A549 (cell line): ENCODE data around the gene GPR26. TPM values are rescaled to one million over a fixed set of nuclear protein-coding genes. Genes with fewer than 3 reads are reported as not detected.

Experiments
- ATAC-seq, 2 experiments: fragments of 200-7000 bp in 1 of 2; fragments of >200 bp in 1 of 2; cut with Nextera tagmentation in 1 of 2; cut with Tn5 transposase in 1 of 2; 3 replicates each; pipeline versions ENCODE4 v1.8.0 to v1.9.1; 2018 to 2020; ENCODE audit warnings: mild to moderate bottlenecking in 1 of 2, moderate library complexity in 1 of 2
- CTCF ChIA-PET: fragments of 300-600 bp; sonication (Branson Sonifier 250); formaldehyde crosslinking; extraction: SDS; loops from one replicate; lab custom pipeline; 2021; ENCODE audit warnings: antibody characterized with exemption, inconsistent platforms; lab: Yijun Ruan, JAX
- POLR2A ChIA-PET: fragments of 350-600 bp; formaldehyde crosslinking; extraction: SDS; loops from one replicate; lab custom pipeline; 2021; ENCODE audit warnings: antibody characterized with exemption, inconsistent platforms; lab: Yijun Ruan, JAX
- DNase-seq, 2 experiments: peaks; one replicate each; pipeline versions ENCODE4 v3.0.0 to v3.0.0-alpha.2; 2011 to 2016; ENCODE audit warnings: low read depth in 1 of 2, low spot score in 1 of 2
- FAIRE-seq: peaks from 2 replicates; lab custom pipeline; 2011; peaks lifted over from hg19 to GRCh38; lab: Jason Lieb, UNC
- H3K27ac ChIP-seq, 2 experiments: fragments of >200 bp; sonication (Bioruptor Twin); formaldehyde crosslinking; 3 replicates each; pipeline ENCODE4 v1.5.1; 2016 to 2017
- H3K4me1 ChIP-seq: fragments of >200 bp; sonication (Bioruptor Twin); formaldehyde crosslinking; 3 replicates; pipeline ENCODE4 v1.6.1; 2016
- H3K4me2 ChIP-seq: fragments of >200 bp; sonication (Bioruptor Twin); formaldehyde crosslinking; 3 replicates; pipeline ENCODE4 v1.6.1; 2016
- H3K4me3 ChIP-seq: fragments of >200 bp; sonication (Bioruptor Twin); formaldehyde crosslinking; 3 replicates; pipeline ENCODE4 v1.5.1; 2016
- H3K9me3 ChIP-seq: fragments of >200 bp; sonication (Bioruptor Twin); formaldehyde crosslinking; 3 replicates; pipeline ENCODE4 v1.6.1; 2016
- BHLHE40 ChIP-seq: IDR thresholded peaks from 2 replicates; pipeline ENCODE4 v1.6.1; 2012; ENCODE audit warnings: low read depth, low read length, inconsistent platforms
- CHD4 ChIP-seq: fragments of 200-600 bp; sonication (generic); IDR thresholded peaks from 2 replicates; pipeline ENCODE4 v1.6.1; 2016; ENCODE audit warnings: antibody characterized with exemption, mild to moderate bottlenecking, borderline replicate concordance
- EHMT2 ChIP-seq: fragments of 200-600 bp; sonication (generic); IDR thresholded peaks from 2 replicates; pipeline ENCODE4 v1.6.1; 2016; ENCODE audit warnings: antibody characterized with exemption, low read depth, mild to moderate bottlenecking, moderate library complexity
- FOXS1 ChIP-seq: fragments of 250-450 bp; sonication (Bioruptor Pico); IDR thresholded peaks from 2 replicates; pipeline ENCODE4 v1.5.0; 2020; ENCODE audit warnings: mild to moderate bottlenecking, moderate library complexity
- JUN ChIP-seq, 2 experiments: fragments of >200 bp; sonication (Bioruptor Twin); formaldehyde crosslinking; IDR thresholded peaks; 2 replicates in 1 of 2; 3 replicates in 1 of 2; pipeline ENCODE4 v1.6.1; 2016 to 2017
- KDM1A ChIP-seq: fragments of 200-600 bp; sonication (generic); IDR thresholded peaks from 2 replicates; pipeline ENCODE4 v1.6.1; 2016; ENCODE audit warnings: low read depth, mild to moderate bottlenecking
- MAZ ChIP-seq: fragments of 150-350 bp; IDR thresholded peaks from 2 replicates; pipeline ENCODE4 v1.6.1; 2014; ENCODE audit warnings: antibody characterized with exemption, low read depth, low read length, borderline replicate concordance
- NFE2L2 ChIP-seq: fragments of 150-350 bp; conservative IDR thresholded peaks from 2 replicates; pipeline ENCODE4 v1.6.1; 2014; ENCODE audit warnings: low read length
- NPAS2 ChIP-seq: fragments of 250-450 bp; sonication (Bioruptor Pico); IDR thresholded peaks from 2 replicates; pipeline ENCODE4 v1.8.0; 2022; ENCODE audit warnings: mild to moderate bottlenecking, moderate library complexity, borderline replicate concordance
- PHF8 ChIP-seq: fragments of 200-600 bp; sonication (generic); IDR thresholded peaks from 2 replicates; pipeline ENCODE4 v1.6.1; 2016; ENCODE audit warnings: low read depth, mild to moderate bottlenecking, antibody characterized with exemption, moderate library complexity, borderline replicate concordance
- POLR2AphosphoS2 ChIP-seq: conservative IDR thresholded peaks from 2 replicates; pipeline ENCODE4 v1.6.1; 2012; ENCODE audit warnings: low read length, improper control_type of control experiment, inconsistent platforms
- SREBF2 ChIP-seq: fragments of 450-650 bp; IDR thresholded peaks from 2 replicates; pipeline ENCODE4 v1.6.1; 2014; ENCODE audit warnings: mild to moderate bottlenecking, moderate library complexity
- ZC3H11A ChIP-seq: fragments of 450-650 bp; IDR thresholded peaks from 2 replicates; pipeline ENCODE4 v1.6.1; 2014; ENCODE audit warnings: antibody characterized with exemption, mild to moderate bottlenecking
- ZNF302 ChIP-seq: fragments of 250-450 bp; sonication (Bioruptor Pico); IDR thresholded peaks from 2 replicates; pipeline ENCODE4 v1.9.0; 2021; ENCODE audit warnings: inconsistent platforms, mild to moderate bottlenecking, moderate library complexity
- ZSCAN20 ChIP-seq: fragments of 250-450 bp; sonication (Bioruptor Pico); IDR thresholded peaks from 2 replicates; pipeline ENCODE4 v1.8.0; 2022; ENCODE audit warnings: mild to moderate bottlenecking, moderate library complexity
- whole genome bisulfite sequencing: methylation state at CpG from one replicate; pipeline ENCODE4 v1.1.6; 2017; ENCODE audit errors: missing lambda C conversion rate; 5-methylcytosine and 5-hydroxymethylcytosine counted together
- polyA plus RNA-seq, 4 experiments: library from polyadenylated mRNA; depleted of rRNA in 3 of 4; stranded (reverse); fragments of >200 nt; fragmentation: RNase III in 1 of 4; extraction: RNeasy Plus Mini Kit Qiagen cat#74134 plus additional on column Dnase treatment in 1 of 4; gene quantifications; 2 replicates in 3 of 4; 3 replicates in 1 of 4; pipeline ENCODE4 v1.2.3, GENCODE V29; 2011 to 2017
- TF ChIP-seq, protein P1 (sequence below): fragments of 450-650 bp; IDR thresholded peaks from 2 replicates; pipeline ENCODE4 v1.6.1; 2014; ENCODE audit warnings: antibody characterized with exemption
- TF ChIP-seq, protein P2 (sequence below): IDR thresholded peaks from 2 replicates; pipeline ENCODE4 v1.6.1; 2012; ENCODE audit warnings: low read depth, borderline replicate concordance
- TF ChIP-seq, protein P3 (sequence below): fragments of 250-450 bp; sonication (Bioruptor Pico); IDR thresholded peaks from 2 replicates; pipeline ENCODE4 v1.5.0; 2021; ENCODE audit warnings: mild to moderate bottlenecking, moderate library complexity, borderline replicate concordance
- TF ChIP-seq, protein P4 (sequence below): fragments of 250-450 bp; sonication (Bioruptor Pico); IDR thresholded peaks from 2 replicates; pipeline ENCODE4 v1.5.0; 2020; ENCODE audit warnings: low read depth, mild to moderate bottlenecking, moderate library complexity
- TF ChIP-seq, protein P5 (sequence below): fragments of >200 bp; sonication (Bioruptor Twin); formaldehyde crosslinking; IDR thresholded peaks from 2 replicates; pipeline ENCODE4 v1.6.1; 2016
- TF ChIP-seq, protein P6 (sequence below): fragments of 200-600 bp; sonication (generic); IDR thresholded peaks from 2 replicates; pipeline ENCODE4 v1.6.1; 2016; ENCODE audit warnings: antibody characterized with exemption, mild to moderate bottlenecking, moderate library complexity

The GPR26 gene
- polyA plus RNA-seq, 2 of the 4 experiments (the other 2 are of a cell fraction) = not detected

DNA sequence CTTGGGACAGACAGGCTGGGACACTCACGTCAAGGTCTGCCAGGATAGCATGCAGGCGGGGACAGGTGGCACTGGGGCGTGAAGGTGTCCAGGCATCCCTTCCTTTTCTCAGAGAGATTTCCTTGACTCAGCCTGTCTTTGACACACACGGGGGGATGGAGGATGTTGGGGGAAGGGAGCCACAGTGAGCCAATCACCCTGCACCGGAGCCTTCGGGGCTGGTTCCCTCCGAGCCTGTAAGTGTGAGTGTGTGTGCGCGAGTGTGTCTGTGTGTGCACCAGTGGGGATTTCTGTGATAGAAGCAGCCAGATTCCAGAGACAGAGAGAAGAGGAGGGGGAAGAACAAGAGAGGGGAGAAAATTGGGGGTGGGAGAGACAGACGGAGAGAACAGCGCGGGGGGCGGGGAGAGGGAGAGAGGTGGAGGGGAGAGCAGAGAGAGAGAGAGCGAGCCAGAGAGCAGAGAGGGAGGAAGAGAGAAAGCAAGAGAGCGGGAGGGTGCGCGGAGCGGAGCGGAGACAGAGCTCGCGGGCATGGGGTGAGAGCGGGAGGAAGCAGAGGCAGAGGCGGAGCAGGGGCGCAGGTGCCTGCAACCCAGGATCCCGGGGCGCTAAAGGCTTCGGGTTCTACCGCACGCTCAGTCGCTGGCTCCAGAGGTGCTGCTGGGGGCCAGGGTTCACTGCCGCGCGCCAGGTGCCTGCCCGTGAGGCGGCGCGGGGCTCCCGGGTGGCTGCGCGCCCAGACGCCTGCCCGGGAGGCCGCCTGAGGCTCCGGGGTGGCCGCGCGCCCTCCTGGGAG is 466 bp upstream of the GPR26 start:
- 49% methylated on average over 30 of the region's 47 CpGs for WGBS
- no peak for FAIRE-seq
- Histone ChIP-seq H3K4me2 (no peak overlapping the region), H3K9me3 (no peaks in the 10 kb centered on the region), H3K27ac (no peak overlapping the region), H3K4me1 (no peaks in the 10 kb centered on the region), H3K4me3 (no peak overlapping the region)
- TF ChIP-seq, protein P1, sequence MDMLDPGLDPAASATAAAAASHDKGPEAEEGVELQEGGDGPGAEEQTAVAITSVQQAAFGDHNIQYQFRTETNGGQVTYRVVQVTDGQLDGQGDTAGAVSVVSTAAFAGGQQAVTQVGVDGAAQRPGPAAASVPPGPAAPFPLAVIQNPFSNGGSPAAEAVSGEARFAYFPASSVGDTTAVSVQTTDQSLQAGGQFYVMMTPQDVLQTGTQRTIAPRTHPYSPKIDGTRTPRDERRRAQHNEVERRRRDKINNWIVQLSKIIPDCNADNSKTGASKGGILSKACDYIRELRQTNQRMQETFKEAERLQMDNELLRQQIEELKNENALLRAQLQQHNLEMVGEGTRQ = no peak
- CTCF ChIA-PET = no interaction called here
- no peak for DNase-seq
- POLR2A ChIA-PET = no interaction called here
- ATAC-seq = no peak

DNA sequence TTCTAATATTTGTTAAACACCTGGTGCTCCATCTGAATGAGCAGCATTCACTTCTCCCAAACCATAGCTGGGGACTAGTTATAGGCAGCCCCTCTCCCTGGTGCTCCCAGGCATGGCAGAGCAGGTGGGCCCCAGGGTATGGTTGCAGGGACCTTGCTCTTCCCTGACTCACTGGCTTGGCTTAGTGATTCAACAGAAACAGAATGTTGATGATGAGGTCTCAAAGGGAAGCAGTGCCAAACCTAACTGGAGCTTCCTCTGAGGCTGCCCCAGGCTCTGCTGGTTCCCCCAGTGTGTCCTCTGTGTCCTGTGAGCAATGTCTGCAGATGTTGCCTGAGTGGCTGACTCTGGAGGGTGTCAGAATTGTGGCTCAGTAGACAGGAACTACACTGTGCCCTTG is 3.7 kb downstream of the GPR26 start:
- H3K9me3 ChIP-seq = no peaks in the 10 kb centered on the region
- DNase-seq (no peak), FAIRE-seq (no peak), ATAC-seq (no peak)
- TF ChIP-seq MAZ = no peak
- no peak for TF ChIP-seq BHLHE40
- TF ChIP-seq, protein P2, sequence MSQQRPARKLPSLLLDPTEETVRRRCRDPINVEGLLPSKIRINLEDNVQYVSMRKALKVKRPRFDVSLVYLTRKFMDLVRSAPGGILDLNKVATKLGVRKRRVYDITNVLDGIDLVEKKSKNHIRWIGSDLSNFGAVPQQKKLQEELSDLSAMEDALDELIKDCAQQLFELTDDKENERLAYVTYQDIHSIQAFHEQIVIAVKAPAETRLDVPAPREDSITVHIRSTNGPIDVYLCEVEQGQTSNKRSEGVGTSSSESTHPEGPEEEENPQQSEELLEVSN = no peak
- TF ChIP-seq ZC3H11A = no peak
- no peak for TF ChIP-seq ZNF302 (CRISPR knock-in tag)
- TF ChIP-seq SREBF2 = no peak
- TF ChIP-seq PHF8 = no peak
- TF ChIP-seq, protein P3, sequence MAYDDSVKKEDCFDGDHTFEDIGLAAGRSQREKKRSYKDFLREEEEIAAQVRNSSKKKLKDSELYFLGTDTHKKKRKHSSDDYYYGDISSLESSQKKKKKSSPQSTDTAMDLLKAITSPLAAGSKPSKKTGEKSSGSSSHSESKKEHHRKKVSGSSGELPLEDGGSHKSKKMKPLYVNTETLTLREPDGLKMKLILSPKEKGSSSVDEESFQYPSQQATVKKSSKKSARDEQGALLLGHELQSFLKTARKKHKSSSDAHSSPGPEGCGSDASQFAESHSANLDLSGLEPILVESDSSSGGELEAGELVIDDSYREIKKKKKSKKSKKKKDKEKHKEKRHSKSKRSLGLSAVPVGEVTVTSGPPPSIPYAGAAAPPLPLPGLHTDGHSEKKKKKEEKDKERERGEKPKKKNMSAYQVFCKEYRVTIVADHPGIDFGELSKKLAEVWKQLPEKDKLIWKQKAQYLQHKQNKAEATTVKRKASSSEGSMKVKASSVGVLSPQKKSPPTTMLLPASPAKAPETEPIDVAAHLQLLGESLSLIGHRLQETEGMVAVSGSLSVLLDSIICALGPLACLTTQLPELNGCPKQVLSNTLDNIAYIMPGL = no peak
- TF ChIP-seq, protein P4, sequence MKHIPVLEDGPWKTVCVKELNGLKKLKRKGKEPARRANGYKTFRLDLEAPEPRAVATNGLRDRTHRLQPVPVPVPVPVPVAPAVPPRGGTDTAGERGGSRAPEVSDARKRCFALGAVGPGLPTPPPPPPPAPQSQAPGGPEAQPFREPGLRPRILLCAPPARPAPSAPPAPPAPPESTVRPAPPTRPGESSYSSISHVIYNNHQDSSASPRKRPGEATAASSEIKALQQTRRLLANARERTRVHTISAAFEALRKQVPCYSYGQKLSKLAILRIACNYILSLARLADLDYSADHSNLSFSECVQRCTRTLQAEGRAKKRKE (CRISPR knock-in tag) = no peak
- no peak for TF ChIP-seq ZSCAN20 (CRISPR knock-in tag)
- TF ChIP-seq NFE2L2 = no peak
- TF ChIP-seq, protein P1 = no peak
- no peak for TF ChIP-seq JUN (IDR thresholded peaks at IDR 0.05)
- H3K4me2 ChIP-seq = no peak overlapping the region
- no peaks in the 10 kb centered on the region for H3K4me1 ChIP-seq
- H3K27ac ChIP-seq = no peak overlapping the region
- POLR2A ChIA-PET = no interaction called here
- CTCF ChIA-PET = interaction anchor here (0.6 to 1.2 kb wide), 2 partner anchors 19 to 294 kb away, joined by 3 read pairs; no protein-coding TSS in a partner anchor
- no peak overlapping the region for H3K4me3 ChIP-seq

DNA sequence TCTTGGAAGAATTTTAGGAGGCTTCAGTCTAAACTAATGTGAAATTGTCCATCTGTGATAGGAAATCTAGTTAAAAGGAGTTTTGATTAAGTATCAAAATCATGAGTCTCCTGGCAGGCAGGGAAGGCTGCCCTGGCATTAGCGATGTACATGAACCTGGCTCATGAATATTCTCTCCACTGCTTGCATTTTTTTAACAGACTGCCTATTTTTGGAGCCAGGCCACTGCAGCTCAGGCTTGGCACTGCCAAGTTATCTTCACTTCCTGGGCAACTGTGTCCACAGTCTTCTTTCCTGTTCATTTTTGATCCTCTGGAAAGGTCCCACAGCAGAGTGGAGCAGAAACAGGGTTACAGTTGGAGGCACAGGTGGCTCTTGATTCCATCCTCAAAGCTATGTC is 7.0 kb downstream of the GPR26 start:
- CTCF ChIA-PET = no interaction called here
- no peak overlapping the region for H3K4me3 ChIP-seq
- POLR2A ChIA-PET = no interaction called here
- TF ChIP-seq CHD4 (no peak), EHMT2 (no peak), JUN (IDR thresholded peaks at IDR 0.05) (no peak), ZC3H11A (no peak), NPAS2 (CRISPR knock-in tag) (no peak), POLR2AphosphoS2 (no peak), ZSCAN20 (CRISPR knock-in tag) (no peak), KDM1A (no peak), FOXS1 (CRISPR knock-in tag) (no peak)
- TF ChIP-seq, protein P5, sequence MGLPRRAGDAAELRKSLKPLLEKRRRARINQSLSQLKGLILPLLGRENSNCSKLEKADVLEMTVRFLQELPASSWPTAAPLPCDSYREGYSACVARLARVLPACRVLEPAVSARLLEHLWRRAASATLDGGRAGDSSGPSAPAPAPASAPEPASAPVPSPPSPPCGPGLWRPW = no peak
- TF ChIP-seq, protein P6, sequence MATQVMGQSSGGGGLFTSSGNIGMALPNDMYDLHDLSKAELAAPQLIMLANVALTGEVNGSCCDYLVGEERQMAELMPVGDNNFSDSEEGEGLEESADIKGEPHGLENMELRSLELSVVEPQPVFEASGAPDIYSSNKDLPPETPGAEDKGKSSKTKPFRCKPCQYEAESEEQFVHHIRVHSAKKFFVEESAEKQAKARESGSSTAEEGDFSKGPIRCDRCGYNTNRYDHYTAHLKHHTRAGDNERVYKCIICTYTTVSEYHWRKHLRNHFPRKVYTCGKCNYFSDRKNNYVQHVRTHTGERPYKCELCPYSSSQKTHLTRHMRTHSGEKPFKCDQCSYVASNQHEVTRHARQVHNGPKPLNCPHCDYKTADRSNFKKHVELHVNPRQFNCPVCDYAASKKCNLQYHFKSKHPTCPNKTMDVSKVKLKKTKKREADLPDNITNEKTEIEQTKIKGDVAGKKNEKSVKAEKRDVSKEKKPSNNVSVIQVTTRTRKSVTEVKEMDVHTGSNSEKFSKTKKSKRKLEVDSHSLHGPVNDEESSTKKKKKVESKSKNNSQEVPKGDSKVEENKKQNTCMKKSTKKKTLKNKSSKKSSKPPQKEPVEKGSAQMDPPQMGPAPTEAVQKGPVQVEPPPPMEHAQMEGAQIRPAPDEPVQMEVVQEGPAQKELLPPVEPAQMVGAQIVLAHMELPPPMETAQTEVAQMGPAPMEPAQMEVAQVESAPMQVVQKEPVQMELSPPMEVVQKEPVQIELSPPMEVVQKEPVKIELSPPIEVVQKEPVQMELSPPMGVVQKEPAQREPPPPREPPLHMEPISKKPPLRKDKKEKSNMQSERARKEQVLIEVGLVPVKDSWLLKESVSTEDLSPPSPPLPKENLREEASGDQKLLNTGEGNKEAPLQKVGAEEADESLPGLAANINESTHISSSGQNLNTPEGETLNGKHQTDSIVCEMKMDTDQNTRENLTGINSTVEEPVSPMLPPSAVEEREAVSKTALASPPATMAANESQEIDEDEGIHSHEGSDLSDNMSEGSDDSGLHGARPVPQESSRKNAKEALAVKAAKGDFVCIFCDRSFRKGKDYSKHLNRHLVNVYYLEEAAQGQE = no peak
- TF ChIP-seq, protein P4 (CRISPR knock-in tag) = no peak
- H3K4me2 ChIP-seq = no peak overlapping the region
- H3K9me3 ChIP-seq = no peaks in the 10 kb centered on the region
- WGBS = 41% methylated on average over 1 of the region's 1 CpG
- no peaks in the 10 kb centered on the region for H3K4me1 ChIP-seq
- no peak overlapping the region for H3K27ac ChIP-seq
- DNase-seq (no peak), FAIRE-seq (no peak), ATAC-seq (no peak)
